A673 (cell line): ENCODE data around the gene GPER1.

Experiments used
- EZH2 ChIP-seq: fragments of 200-600 bp; sonication (generic); IDR thresholded peaks from 2 replicates; pipeline ENCODE4 v1.6.1; 2017; ENCODE audit warnings: borderline replicate concordance, low read depth, mild to moderate bottlenecking, mixed read lengths, antibody characterized with exemption, low read length; ENCODE audit not compliant: poor library complexity, severe bottlenecking
- TF ChIP-seq, protein P1 (sequence below): fragments of 300-800, 200-600 bp; sonication (generic); conservative IDR thresholded peaks from 2 replicates; pipeline ENCODE4 v1.5.1; 2017; ENCODE audit warnings: low read depth, mild to moderate bottlenecking, antibody characterized with exemption, low read length, moderate library complexity, mixed read lengths

DNA sequence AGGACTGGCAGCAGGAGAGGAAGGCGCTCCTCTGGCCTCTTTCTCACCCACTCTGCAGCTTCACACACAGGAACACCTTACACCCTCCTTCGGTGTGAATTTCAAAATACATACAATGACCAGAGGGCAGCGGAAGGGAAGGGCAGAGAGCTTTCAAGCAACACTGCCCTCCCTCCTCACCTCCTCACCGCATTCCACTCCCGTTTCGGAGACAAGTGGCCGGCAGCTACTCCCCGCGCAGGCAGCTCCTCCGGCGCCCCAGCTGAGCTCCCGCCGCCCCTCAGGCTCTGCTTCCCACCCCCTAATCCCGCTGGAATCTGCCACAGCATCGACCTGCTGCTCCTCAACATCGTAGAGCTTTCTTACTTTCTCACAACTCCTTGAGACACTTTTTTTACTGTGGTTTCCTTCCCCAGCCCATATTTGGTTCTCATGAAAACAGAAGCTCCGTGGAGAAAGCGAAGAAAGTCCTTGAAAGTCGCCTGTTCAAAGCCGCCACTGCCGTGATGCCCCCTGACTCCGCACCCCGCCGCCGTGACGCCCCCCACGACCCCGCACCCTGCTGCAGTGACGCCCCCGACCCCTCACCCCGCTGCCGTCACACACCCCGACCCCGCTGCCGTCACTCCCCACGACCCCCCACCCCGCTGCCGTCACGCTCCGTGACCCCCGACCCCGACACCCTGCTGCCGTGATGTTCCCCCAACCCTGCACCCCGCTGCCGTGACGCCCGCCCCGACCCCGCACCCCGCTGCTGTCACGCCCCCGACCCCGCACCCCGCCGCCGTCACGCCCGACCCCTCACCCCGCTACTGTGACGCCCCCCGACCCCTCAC, 14.6 kb upstream of the GPER1 start:
- TF ChIP-seq, protein P1, sequence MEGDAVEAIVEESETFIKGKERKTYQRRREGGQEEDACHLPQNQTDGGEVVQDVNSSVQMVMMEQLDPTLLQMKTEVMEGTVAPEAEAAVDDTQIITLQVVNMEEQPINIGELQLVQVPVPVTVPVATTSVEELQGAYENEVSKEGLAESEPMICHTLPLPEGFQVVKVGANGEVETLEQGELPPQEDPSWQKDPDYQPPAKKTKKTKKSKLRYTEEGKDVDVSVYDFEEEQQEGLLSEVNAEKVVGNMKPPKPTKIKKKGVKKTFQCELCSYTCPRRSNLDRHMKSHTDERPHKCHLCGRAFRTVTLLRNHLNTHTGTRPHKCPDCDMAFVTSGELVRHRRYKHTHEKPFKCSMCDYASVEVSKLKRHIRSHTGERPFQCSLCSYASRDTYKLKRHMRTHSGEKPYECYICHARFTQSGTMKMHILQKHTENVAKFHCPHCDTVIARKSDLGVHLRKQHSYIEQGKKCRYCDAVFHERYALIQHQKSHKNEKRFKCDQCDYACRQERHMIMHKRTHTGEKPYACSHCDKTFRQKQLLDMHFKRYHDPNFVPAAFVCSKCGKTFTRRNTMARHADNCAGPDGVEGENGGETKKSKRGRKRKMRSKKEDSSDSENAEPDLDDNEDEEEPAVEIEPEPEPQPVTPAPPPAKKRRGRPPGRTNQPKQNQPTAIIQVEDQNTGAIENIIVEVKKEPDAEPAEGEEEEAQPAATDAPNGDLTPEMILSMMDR, result no peak
- TF ChIP-seq EZH2, result no peak
